EH (cell line): ENCODE measurements around the gene NPBWR2.
A peak's percentile ranks its signal among the peaks of the same experiment; 100 is the strongest.

Experiments
- DNase-seq: peaks from one replicate; pipeline ENCODE4 v3.0.0-alpha.2; 2015; ENCODE audit warnings: low read depth

Gene NPBWR2

GRCh38 chr20:64055893-64056638, 51.3 kb downstream of the NPBWR2 start:
- peak; percentile 19 for DNase-seq

DNA sequence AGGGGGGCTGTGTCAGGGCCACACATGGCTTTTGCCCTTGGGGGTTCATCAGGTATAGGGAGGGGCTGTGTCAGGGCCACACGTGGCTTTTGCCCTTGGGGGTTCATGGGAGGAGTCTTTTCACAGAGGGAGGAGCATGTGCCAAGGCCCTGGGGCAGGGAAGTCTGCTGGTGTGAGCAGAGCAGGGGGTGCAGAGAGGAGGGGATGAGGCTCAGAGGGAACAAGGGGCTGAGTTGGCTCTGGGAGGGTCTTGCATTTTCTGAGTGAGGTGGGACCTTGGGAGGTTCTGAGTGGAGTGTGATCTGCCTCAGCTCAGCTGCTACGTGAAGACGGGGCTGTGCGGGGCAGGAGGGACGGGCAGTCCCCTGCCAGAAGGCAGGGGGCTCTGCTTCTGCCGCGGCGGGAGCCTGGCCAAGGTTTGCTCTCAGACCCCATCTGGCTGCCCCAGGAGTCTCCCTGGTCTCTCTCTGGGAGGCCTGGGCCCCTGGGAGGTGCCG, 51.9 kb downstream of the NPBWR2 start:
- no peak for DNase-seq

GRCh38 chr20:64053841-64054661, 53.3 kb downstream of the NPBWR2 start:
- DNase-seq, result no peak
